ENCODE measurements around the gene DYRK3. TPM values are rescaled to one million over a fixed set of nuclear protein-coding genes. Genes with fewer than 3 reads are reported as not detected.

DYRK3 gene
- total and polyA plus RNA-seq, 10 donors = 0.65 to 6.6 (median 2.8) TPM

DNA sequence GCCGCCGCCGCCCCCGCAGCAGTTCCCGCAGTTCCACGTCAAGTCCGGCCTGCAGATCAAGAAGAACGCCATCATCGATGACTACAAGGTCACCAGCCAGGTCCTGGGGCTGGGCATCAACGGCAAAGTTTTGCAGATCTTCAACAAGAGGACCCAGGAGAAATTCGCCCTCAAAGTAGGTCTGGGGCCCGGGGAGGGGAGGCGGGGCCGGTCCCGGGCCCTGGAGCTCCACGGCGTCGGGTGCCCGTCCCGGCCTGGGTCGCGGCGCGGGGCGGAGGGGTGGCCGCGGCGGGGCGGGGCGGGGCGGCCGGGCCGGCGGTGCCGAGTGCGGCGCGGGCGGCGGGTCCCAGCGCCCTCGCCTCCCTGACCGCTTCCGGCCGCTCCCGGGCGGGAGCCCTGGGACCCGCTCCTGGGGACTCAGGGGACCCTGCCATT, 50.0 kb downstream of the DYRK3 start:
- 0 to 1% (median 0%) methylated on average over 34 to 48 of the region's 48 CpGs for WGBS, 5 donors
- H3K36me3 ChIP-seq = peaks cover 0 to 8% (median 0%) of the 10 kb centered on the region in 6 donors
- H3K9me3 ChIP-seq = no peaks in the 10 kb centered on the region
- peak overlapping the region; percentile 68 to 88 (median 80) for H3K4me3 ChIP-seq
- intact Hi-C loops (cut with DNase I; ENCODE audit: low total_unique reads) = no loop called here
- H3K4me1 ChIP-seq = peaks cover 33 to 88% (median 72%) of the 10 kb centered on the region in 6 donors
- no peaks in the 10 kb centered on the region for H3K27me3 ChIP-seq (replicated peaks in 1 of 7)
- peak overlapping the region; percentile 88 to 99 (median 96) for H3K27ac ChIP-seq
- peak; percentile 91 for DNase-seq
- TF ChIP-seq, protein P1, sequence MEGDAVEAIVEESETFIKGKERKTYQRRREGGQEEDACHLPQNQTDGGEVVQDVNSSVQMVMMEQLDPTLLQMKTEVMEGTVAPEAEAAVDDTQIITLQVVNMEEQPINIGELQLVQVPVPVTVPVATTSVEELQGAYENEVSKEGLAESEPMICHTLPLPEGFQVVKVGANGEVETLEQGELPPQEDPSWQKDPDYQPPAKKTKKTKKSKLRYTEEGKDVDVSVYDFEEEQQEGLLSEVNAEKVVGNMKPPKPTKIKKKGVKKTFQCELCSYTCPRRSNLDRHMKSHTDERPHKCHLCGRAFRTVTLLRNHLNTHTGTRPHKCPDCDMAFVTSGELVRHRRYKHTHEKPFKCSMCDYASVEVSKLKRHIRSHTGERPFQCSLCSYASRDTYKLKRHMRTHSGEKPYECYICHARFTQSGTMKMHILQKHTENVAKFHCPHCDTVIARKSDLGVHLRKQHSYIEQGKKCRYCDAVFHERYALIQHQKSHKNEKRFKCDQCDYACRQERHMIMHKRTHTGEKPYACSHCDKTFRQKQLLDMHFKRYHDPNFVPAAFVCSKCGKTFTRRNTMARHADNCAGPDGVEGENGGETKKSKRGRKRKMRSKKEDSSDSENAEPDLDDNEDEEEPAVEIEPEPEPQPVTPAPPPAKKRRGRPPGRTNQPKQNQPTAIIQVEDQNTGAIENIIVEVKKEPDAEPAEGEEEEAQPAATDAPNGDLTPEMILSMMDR (IDR thresholded peaks at IDR 0.05 in 8 of 11, conservative IDR thresholded peaks at IDR 0.05 in 3 of 11) = no peak
- TF ChIP-seq POLR2AphosphoS5 (IDR thresholded peaks at IDR 0.05) (no peak), POLR2A (IDR thresholded peaks at IDR 0.05) (no peak)

DNA sequence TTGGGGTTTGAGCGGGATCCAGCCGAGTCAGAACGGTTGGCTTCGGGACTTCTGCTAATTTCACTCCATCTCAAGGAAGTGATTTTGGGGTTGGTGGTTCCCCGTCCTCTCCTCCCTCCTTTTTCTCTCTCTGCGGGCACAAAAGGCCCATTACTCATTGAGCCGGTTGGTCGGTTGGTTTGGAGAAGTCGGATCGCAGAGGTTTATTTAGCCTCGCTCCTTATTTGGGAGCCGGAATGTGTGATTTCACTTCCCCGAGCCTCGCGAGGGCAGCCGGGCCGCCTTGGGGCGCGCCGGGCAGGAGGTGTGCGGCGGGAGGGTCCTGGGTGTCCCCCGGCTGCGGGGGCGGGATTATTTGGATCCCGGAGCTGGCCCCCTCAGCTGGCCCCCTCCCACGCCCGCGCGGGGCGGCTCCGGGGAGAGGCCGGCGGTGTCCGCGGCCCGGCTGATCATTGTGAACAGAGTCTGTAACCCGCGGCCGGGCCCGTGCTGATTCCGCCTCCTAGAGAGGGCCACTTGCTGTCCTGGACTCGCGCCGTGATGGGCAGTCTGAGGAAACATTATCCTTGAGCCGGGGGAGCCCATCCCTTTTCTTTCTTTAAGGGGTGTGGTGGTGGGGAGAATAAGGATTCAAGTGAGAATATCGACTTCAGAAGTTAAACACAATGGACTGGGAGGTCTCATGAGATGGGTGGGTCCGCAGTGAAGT, 50.6 kb downstream of the DYRK3 start:
- Histone ChIP-seq H3K27ac (peak overlapping the region; percentile 88 to 99 (median 96)), H3K9me3 (no peaks in the 10 kb centered on the region), H3K4me1 (peaks cover 37 to 88% (median 74%) of the 10 kb centered on the region in 6 donors), H3K27me3 (replicated peaks in 1 of 7) (no peaks in the 10 kb centered on the region), H3K4me3 (peak overlapping the region; percentile 68 to 88 (median 80)), H3K36me3 (peaks cover 0 to 8% (median 0%) of the 10 kb centered on the region in 6 donors)
- intact Hi-C loops (cut with DNase I; ENCODE audit: low total_unique reads) = no loop called here
- TF ChIP-seq POLR2AphosphoS5 (IDR thresholded peaks at IDR 0.05) (peak; percentile 69 to 81 (median 70)), POLR2A (IDR thresholded peaks at IDR 0.05) (peak in 1 of 3 donors; percentile 20)
- TF ChIP-seq, protein P1 (IDR thresholded peaks at IDR 0.05 in 8 of 11, conservative IDR thresholded peaks at IDR 0.05 in 3 of 11) = no peak
- 0% methylated on average over 32 to 48 of the region's 48 CpGs for WGBS, 5 donors
- peak; percentile 91 for DNase-seq

DNA sequence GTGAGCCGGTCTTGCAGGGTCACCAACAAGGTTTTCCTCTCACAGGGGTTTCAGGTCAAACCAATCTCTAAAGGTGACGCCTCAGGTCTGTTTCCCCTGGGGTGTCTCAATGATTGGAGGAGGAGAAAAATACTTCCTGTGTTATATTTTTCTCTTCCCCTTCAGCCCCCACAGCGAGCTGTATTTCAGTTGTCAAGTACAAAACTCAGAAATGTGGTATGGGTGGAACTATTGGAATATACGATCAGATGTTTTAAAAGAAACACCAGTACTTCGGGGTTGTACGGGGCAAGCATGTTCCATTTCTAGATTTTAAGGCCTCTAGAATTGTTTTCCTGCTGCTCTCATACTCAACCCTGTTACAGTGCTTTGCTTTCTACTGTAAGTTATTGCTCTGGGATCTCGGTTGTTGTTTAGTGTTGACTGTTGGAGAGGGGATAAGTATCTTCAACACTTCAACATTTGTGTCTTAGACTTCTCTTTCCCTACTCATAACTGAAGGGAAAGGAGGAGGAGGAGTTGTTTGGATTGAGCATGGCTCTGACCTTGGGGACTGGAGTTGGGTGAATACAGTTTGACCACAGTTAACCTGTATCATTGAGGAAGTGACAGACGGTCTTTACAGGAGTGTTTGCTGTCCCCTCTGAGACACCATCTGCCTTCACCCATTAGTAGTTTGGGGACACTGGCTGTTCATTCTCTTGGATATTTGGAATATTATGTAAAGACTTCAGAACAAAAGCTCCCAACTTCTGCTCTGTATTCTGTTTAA, 51.3 kb downstream of the DYRK3 start:
- intact Hi-C loops (cut with DNase I; ENCODE audit: low total_unique reads) = no loop called here
- H3K4me3 ChIP-seq = peak overlapping the region; percentile 68 to 88 (median 80)
- H3K36me3 ChIP-seq = peaks cover 0 to 8% (median 0%) of the 10 kb centered on the region in 6 donors
- peak overlapping the region; percentile 88 to 99 (median 96) for H3K27ac ChIP-seq
- 1 to 3% (median 2%) methylated on average over 8 of the region's 8 CpGs for WGBS, 5 donors
- peak in 1 of 3 donors; percentile 19 for TF ChIP-seq POLR2AphosphoS5 (IDR thresholded peaks at IDR 0.05)
- TF ChIP-seq, protein P1 (IDR thresholded peaks at IDR 0.05 in 8 of 11, conservative IDR thresholded peaks at IDR 0.05 in 3 of 11) = no peak
- no peak for DNase-seq
- H3K27me3 ChIP-seq (replicated peaks in 1 of 7) = no peaks in the 10 kb centered on the region
- H3K4me1 ChIP-seq = peaks cover 43 to 88% (median 79%) of the 10 kb centered on the region in 6 donors
- H3K9me3 ChIP-seq = no peaks in the 10 kb centered on the region
